GM13977 (cell line): ENCODE data around the gene SIPA1L2.

ENCODE experiments used
- DNase-seq: peaks from one replicate; pipeline ENCODE4 v3.0.0; 2012; ENCODE audit warnings: low spot score
- CTCF ChIP-seq: IDR thresholded peaks from 2 replicates; pipeline ENCODE4 v1.5.1; 2012; ENCODE audit warnings: mild to moderate bottlenecking, control low read depth; ENCODE audit not compliant: insufficient read depth; ENCODE audit errors: extremely low read depth, missing control alignments
- in situ Hi-C: fragments of 300-500 bp; cut with MboI; formaldehyde crosslinking; loops from one replicate; pipeline ENCODE4 v1.12.0; 2022; ENCODE audit warnings: low sequenced_read_pairs, low pct_unique_long_range_greater_than_20kb, mixed read lengths, inconsistent platforms; ENCODE audit not compliant: unreplicated experiment

SIPA1L2 gene

GRCh38 chr1:232610192-232610901, 19.6 kb downstream of the SIPA1L2 start:
- in situ Hi-C loops: no loop called here
- no peak for DNase-seq
- TF ChIP-seq CTCF: no peak

- in situ Hi-C loops: no loop called here
- no peak for TF ChIP-seq CTCF
- no peak for DNase-seq
Observed at GRCh38 chr1:232608427-232608826, 21.5 kb downstream of the SIPA1L2 start.

- no peak for DNase-seq
- in situ Hi-C loops: no loop called here
- TF ChIP-seq CTCF: no peak
Observed at GRCh38 chr1:232602622-232603021, 27.3 kb downstream of the SIPA1L2 start.

DNA sequence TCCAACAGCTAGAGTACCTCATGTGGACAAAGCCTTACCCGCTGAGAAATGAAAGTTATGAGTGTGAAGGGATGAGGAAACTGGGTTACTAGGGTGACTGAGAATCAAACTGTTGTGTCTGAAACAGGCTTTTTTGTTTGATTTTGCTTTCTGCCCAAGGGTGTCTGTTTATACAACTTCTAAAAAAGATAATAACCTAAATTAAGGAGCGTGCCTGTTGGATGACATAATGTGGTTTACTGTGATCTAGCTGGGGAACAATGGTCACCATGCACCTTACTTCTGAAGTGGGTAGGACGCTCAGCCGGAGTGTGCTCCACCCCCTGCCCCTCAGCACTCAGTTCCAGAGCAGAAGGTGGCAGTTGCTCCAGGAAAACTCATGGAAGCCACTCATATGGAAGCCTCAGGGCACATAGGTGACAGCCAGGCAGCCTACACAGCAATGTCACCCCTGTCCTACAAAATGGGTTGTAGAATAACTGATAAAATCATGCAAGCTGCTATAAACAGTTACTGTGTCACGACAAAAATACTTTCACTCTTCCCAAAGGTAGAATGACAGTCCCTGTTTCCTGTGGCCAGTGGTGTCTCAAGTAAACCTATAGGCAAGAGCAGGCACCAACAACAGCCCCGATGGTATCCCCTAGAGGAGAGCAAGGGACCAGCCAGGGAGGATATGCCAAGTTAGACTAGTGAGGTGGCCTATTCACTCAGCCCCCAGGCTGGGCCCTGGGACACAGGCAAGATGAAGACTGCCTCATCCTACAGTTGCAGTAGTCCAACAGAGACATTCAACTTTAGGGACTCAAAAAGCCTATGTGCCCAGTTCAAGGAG, 29.3 kb downstream of the SIPA1L2 start:
- in situ Hi-C loops: no loop called here
- TF ChIP-seq CTCF: no peak
- DNase-seq: no peak

DNA sequence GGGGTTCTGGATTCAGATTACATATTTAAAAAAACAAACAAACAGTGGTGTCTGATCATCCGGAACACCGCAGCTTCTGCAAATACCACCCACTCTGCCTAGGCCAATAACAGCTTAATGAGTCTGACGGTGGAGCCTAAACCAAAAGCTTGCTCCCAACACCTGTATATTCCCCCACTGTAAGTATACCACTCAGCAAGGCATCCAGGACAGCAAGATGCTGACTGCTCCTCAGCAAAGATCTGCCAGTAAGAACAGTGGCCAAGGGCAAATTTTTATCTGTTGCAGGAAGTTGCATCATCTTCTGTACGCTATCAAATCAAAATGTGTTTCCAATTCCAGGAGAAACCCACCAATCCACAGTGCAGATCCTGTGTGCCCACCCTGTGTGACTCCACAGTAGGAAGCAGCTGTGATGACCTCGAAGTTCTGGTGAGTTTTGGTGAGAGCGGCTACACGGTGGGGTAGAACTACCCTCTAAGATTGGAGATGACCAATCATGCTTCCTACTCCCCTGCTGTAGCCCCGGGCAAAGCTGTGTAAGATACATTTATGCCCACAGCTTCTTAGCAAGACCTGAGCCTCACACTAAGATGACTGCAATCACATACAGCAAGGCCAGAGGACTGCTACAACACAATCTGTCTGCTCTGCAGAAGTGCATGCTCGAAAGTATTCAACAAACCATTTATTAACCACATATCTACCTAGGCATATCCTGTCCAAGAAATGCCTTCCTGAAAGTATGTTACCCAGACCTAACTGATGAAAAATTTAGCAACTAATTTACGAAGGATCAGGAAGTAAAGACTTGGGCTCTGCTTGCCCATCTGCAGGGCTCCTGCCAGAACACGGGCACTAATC, 30.5 kb downstream of the SIPA1L2 start:
- DNase-seq: no peak
- no peak for TF ChIP-seq CTCF
- in situ Hi-C loops: no loop called here

DNA sequence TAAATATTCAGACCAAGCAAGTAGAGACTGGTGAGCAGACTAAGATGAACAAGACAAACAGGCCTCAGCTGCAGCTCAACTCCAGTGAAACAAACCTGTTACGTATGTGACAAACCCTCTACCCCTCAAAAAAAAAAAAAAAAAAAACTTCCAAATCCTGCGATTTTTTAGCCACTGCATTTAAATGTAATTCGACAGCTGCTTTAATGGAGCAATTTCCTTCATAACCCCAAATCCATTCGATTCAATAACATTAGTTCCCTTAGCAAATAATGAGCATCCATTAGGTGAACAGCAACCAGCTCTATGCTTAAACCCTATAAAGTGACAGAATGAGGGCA, 31.1 kb downstream of the SIPA1L2 start:
- DNase-seq: no peak
- in situ Hi-C loops: no loop called here
- TF ChIP-seq CTCF: no peak
